Epithelial cell of proximal tubule (primary cell): ENCODE results near the gene RFX5. TPM values are rescaled to one million over a fixed set of nuclear protein-coding genes. Genes with fewer than 3 reads are reported as not detected.
A peak's percentile ranks its signal among the peaks of the same experiment; 100 is the strongest.
"Not testable (repeated sequence)": the region's sequence is repeated elsewhere in the genome, so short reads cannot be mapped to it uniquely, and the experiment has no call there.

Experiments
- DNase-seq: peaks from one replicate; pipeline ENCODE4 v3.0.0-alpha.2; 2011; ENCODE audit warnings: low read depth
- H3K4me3 ChIP-seq: 2 replicates; pipeline ENCODE4 v1.5.1; 2011; ENCODE audit warnings: low read depth, mild to moderate bottlenecking, low read length
- total RNA-seq: library from RNA; depleted of rRNA; stranded (reverse); fragments of >200 nt; gene quantifications from 2 replicates; pipeline ENCODE4 v1.2.3, GENCODE V29; 2015
- TF ChIP-seq, protein P1 (sequence below): conservative IDR thresholded peaks from 2 replicates; pipeline ENCODE4 v1.5.1; 2012; ENCODE audit warnings: low read depth, mild to moderate bottlenecking, low read length

Gene RFX5
- total RNA-seq, 1 donor from 2014 or later: 33.9 TPM

- no peak for DNase-seq
Measured at GRCh38 chr1:151356696-151357095, 9.6 kb upstream of the RFX5 start.

GRCh38 chr1:151352021-151352718 lies 5.1 kb upstream of the RFX5 start:
- DNase-seq: no peak
- TF ChIP-seq, protein P1, sequence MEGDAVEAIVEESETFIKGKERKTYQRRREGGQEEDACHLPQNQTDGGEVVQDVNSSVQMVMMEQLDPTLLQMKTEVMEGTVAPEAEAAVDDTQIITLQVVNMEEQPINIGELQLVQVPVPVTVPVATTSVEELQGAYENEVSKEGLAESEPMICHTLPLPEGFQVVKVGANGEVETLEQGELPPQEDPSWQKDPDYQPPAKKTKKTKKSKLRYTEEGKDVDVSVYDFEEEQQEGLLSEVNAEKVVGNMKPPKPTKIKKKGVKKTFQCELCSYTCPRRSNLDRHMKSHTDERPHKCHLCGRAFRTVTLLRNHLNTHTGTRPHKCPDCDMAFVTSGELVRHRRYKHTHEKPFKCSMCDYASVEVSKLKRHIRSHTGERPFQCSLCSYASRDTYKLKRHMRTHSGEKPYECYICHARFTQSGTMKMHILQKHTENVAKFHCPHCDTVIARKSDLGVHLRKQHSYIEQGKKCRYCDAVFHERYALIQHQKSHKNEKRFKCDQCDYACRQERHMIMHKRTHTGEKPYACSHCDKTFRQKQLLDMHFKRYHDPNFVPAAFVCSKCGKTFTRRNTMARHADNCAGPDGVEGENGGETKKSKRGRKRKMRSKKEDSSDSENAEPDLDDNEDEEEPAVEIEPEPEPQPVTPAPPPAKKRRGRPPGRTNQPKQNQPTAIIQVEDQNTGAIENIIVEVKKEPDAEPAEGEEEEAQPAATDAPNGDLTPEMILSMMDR: no peak
- no peak overlapping the region for H3K4me3 ChIP-seq

More at GRCh38 chr1:151356696-151357095, 9.6 kb upstream of the RFX5 start:
- H3K4me3 ChIP-seq: no peak overlapping the region
- TF ChIP-seq, protein P1: no peak

DNA sequence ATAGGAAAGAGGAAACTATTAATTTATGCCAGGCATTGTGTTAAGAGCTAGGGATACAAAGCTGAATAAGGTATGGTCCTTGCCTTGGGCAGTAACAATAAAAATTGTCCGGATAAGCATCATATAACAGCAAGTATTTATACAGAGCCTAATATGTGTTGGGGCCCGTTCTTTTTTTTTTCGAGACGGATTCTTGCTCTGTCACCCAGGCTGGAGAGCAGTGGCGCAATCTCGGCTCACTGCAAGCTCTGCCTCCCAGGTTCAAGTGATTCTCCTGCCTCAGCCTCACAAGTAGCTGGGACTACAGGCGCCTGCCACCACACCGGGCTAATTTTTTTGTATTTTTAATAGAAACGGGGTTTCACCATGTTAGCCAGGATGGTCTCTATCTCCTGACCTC lies 3.3 kb upstream of the RFX5 start:
- not testable (repeated sequence) for DNase-seq, H3K4me3 ChIP-seq

- TF ChIP-seq, protein P1: no peak
- no peak for DNase-seq
- H3K4me3 ChIP-seq: peak overlapping the region; percentile 82
Measured at GRCh38 chr1:151347523-151348246, 633 bp upstream of the RFX5 start.

- peak overlapping the region; percentile 82 for H3K4me3 ChIP-seq
- TF ChIP-seq, protein P1: no peak
- DNase-seq: no peak
Measured at GRCh38 chr1:151346082-151346768, 827 bp downstream of the RFX5 start.

- no peak for DNase-seq
- no peak overlapping the region for H3K4me3 ChIP-seq
- TF ChIP-seq, protein P1: no peak
Measured at GRCh38 chr1:151344291-151344690, 2.8 kb downstream of the RFX5 start.

- no peak overlapping the region for H3K4me3 ChIP-seq
- DNase-seq: no peak
- TF ChIP-seq, protein P1: no peak
Measured at GRCh38 chr1:151343587-151343986, 3.5 kb downstream of the RFX5 start.
